ENCODE results near the gene FAM114A1. TPM values are rescaled to one million over a fixed set of nuclear protein-coding genes. Genes with fewer than 3 reads are reported as not detected.

The FAM114A1 gene
- total and polyA plus RNA-seq, 2 of the 4 experiments (the other 2 are of a cell fraction): 135 to 649 TPM

DNA sequence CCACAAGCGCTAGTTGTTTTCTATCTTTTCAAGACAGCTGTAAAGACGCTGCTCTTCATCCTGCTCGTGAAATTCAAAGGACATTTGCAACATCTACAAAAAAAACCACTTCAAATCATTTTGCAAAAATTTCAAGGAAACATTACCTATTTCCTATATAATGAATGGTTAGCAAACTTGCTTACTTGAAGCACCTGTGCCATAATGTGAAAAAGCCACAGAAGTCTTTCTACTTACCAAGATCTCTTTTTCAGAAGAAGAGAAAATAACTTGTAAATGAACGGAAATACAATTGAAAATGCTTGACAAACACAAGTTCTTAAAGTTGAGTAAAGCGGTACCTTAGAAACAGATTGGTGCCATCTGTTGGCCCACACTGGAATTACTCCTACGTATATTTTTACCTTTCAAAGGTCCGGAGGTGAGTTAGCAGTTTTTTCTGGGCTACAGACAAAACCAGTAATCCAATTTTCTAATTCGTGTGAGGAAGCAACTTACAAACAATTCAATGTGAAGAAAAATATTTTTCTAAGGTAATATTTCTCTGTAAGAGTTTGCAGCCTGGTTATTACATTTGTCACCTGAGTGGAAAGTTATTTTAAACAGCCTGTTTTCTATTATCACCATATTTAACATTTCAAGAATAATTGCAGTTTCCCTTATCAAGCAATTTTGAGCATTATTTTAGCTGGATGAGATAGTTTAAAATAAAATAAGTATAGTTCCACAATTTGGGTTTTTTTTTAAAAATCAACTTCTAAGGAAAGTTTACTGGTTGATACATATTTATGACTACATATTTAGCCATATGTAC, 10.9 kb upstream of the FAM114A1 start, which contains the start of gene TLR6:
Gene TLR6, minus strand, starts transcription at position 294 of the 814 bp plus-strand sequence. CDS start 27,344 bp downstream, outside the sequence.
- peak within 1 kb of the TSS; percentile 90 for H2AFZ ChIP-seq (replicated peaks; ENCODE audit: low read length, poor library complexity)
- H2BK5ac ChIP-seq (ENCODE audit: low read depth, low read length, poor library complexity, severe bottlenecking): peak within 1 kb of the TSS; percentile 93
- ATAC-seq (ENCODE audit: low read depth): 0 out of 2 replicates have a peak, but pooled peaks have one; percentile 35
- H3K79me1 ChIP-seq (ENCODE audit: low read depth in 1 of 2, low read length in 2 of 2): peaks cover 0 to 3% of the 10 kb centered on the region in 2 experiments; a peak in 1 of 4 replicates
- H3K14ac ChIP-seq (replicated peaks; ENCODE audit: low read depth, low read length): peak within 1 kb of the TSS; percentile 55; the same call in 1 of the 2 replicates
- H3K9me1 ChIP-seq (ENCODE audit: insufficient read depth, low read length): peaks cover 3% of the 10 kb centered on the region; the same call in 1 of the 2 replicates
- H2AK9ac ChIP-seq (replicated peaks; ENCODE audit: low read depth, low read length, poor library complexity): peak within 1 kb of the TSS; percentile 81
- dilution Hi-C loops (cut with HindIII; ENCODE audit: low sequenced_read_pairs, unreplicated experiment): no loop called here
- TF ChIP-seq, protein P1, sequence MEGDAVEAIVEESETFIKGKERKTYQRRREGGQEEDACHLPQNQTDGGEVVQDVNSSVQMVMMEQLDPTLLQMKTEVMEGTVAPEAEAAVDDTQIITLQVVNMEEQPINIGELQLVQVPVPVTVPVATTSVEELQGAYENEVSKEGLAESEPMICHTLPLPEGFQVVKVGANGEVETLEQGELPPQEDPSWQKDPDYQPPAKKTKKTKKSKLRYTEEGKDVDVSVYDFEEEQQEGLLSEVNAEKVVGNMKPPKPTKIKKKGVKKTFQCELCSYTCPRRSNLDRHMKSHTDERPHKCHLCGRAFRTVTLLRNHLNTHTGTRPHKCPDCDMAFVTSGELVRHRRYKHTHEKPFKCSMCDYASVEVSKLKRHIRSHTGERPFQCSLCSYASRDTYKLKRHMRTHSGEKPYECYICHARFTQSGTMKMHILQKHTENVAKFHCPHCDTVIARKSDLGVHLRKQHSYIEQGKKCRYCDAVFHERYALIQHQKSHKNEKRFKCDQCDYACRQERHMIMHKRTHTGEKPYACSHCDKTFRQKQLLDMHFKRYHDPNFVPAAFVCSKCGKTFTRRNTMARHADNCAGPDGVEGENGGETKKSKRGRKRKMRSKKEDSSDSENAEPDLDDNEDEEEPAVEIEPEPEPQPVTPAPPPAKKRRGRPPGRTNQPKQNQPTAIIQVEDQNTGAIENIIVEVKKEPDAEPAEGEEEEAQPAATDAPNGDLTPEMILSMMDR (conservative IDR thresholded peaks at IDR 0.05; ENCODE audit: low read depth, low read length): peak; percentile 68
- TF ChIP-seq RAD21 (IDR thresholded peaks at IDR 0.05; ENCODE audit: low read length) (peak; percentile 56), NFE2L2 (IDR thresholded peaks at IDR 0.05; ENCODE audit: low read depth, low read length) (no peak), CEBPB (IDR thresholded peaks at IDR 0.05; ENCODE audit: low read depth, low read length) (no peak), SMC3 (IDR thresholded peaks at IDR 0.05; ENCODE audit: low read depth, low read length) (peak; percentile 61)
- TF ChIP-seq, protein P2, sequence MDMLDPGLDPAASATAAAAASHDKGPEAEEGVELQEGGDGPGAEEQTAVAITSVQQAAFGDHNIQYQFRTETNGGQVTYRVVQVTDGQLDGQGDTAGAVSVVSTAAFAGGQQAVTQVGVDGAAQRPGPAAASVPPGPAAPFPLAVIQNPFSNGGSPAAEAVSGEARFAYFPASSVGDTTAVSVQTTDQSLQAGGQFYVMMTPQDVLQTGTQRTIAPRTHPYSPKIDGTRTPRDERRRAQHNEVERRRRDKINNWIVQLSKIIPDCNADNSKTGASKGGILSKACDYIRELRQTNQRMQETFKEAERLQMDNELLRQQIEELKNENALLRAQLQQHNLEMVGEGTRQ (IDR thresholded peaks at IDR 0.05; ENCODE audit: low read depth, low read length): no peak
- in situ Hi-C loops (cut with MboI; ENCODE audit: low sequenced_read_pairs): loop anchor here (5.0 kb wide), 1 partner anchor 99 kb away; no protein-coding TSS in a partner anchor
- peak within 1 kb of the TSS; percentile 97; the same call in 1 of the 2 replicates for H2BK20ac ChIP-seq (ENCODE audit: low read depth, low read length)
- intact Hi-C loops (cut with micrococcal nuclease): loop anchor here (2.0 to 10.0 kb wide), 5 partner anchors 74 to 794 kb away; partner anchors contain the start of gene TLR10
- H3K9ac ChIP-seq (ENCODE audit: low read depth, low read length): peak within 1 kb of the TSS; percentile 45; the same call in 1 of the 2 replicates
- no CpG with 5 or more reads among the region's 8 CpGs for WGBS, 2 experiments (ENCODE audit: extremely low coverage in 2 of 2, insufficient read length in 1 of 2)
- ChIA-PET POLR2A (ENCODE audit: unreplicated experiment) (no interaction called here), CTCF (interaction anchor here (0.9 to 1.7 kb wide), 5 partner anchors 13 to 278 kb away, joined by 3 to 9 read pairs (median 4); partner anchors contain the start of gene TLR10)
- peak within 1 kb of the TSS; percentile 36; the same call in 1 of the 2 replicates for H3K23ac ChIP-seq (ENCODE audit: low read depth, low read length)
- DNase-seq: peak; percentile 68
- peak within 1 kb of the TSS; percentile 90; the same call in 1 of the 2 replicates for H2AK5ac ChIP-seq (ENCODE audit: low read depth, low read length)
- H3K4me1 ChIP-seq (ENCODE audit: control insufficient read depth, insufficient read depth, low read length): peaks cover 6% of the 10 kb centered on the region
- BruUV-seq (replicated peaks): no TSS peak
- H3K4me2 ChIP-seq (ENCODE audit: low read depth, low read length): peak within 1 kb of the TSS; percentile 95
- no peaks in the 10 kb centered on the region for H3K9me3 ChIP-seq (ENCODE audit: control insufficient read depth, insufficient read depth, low read length)
- H3K18ac ChIP-seq (ENCODE audit: low read depth, low read length): peak within 1 kb of the TSS; percentile 97
- H4K91ac ChIP-seq (ENCODE audit: insufficient read depth, low read depth, low read length): peak within 1 kb of the TSS; percentile 80; the same call in 1 of the 2 replicates
- no peaks in the 10 kb centered on the region for H3K27me3 ChIP-seq (ENCODE audit: control insufficient read depth, insufficient read depth, low read length)
- peak within 1 kb of the TSS; percentile 26 to 99 for H4K8ac ChIP-seq (ENCODE audit: low read depth in 2 of 2, low read length in 2 of 2)
- H2BK15ac ChIP-seq (ENCODE audit: low read depth, low read length): peak within 1 kb of the TSS; percentile 81; the same call in 1 of the 3 replicates
- peak within 1 kb of the TSS; percentile 98 for H2BK120ac ChIP-seq (ENCODE audit: low read depth, low read length)
- H4K5ac ChIP-seq (ENCODE audit: low read depth, low read length): peak within 1 kb of the TSS; percentile 76
- H3K56ac ChIP-seq (ENCODE audit: extremely low read depth, insufficient read depth, low read length): peak within 1 kb of the TSS; percentile 95
- no peaks in the 10 kb centered on the region for H4K20me1 ChIP-seq (ENCODE audit: insufficient read depth, low read length)
- H3K4ac ChIP-seq (ENCODE audit: low read depth, low read length): peak within 1 kb of the TSS; percentile 76
- peak within 1 kb of the TSS; percentile 92 for H3K27ac ChIP-seq (ENCODE audit: insufficient read depth, low read length)
- H3K4me3 ChIP-seq (ENCODE audit: insufficient read depth, low read depth, low read length): peak within 1 kb of the TSS; percentile 31; the same call in 1 of the 2 replicates
- H3K36me3 ChIP-seq (ENCODE audit: control insufficient read depth, insufficient read depth, low read length): no peaks in the 10 kb centered on the region
